Measurements from ENCODE around the gene COBLL1.
"Not testable (repeated sequence)": the region's sequence is repeated elsewhere in the genome, so short reads cannot be mapped to it uniquely, and the experiment has no call there.

Gene COBLL1

GRCh38 chr2:164710837-164711765, 130.5 kb downstream of the COBLL1 start:
- Histone ChIP-seq H2AFZ (ENCODE audit: low read depth, low read length) (no peak overlapping the region), H3K9ac (ENCODE audit: low read length) (no peak overlapping the region), H4K20me1 (ENCODE audit: insufficient read depth, low read length) (no peaks in the 10 kb centered on the region), H3K4me2 (ENCODE audit: low read length) (0 out of 2 replicates have a peak overlapping the region, but pooled peaks have one; percentile 8), H3K79me2 (ENCODE audit: low read length) (no peaks in the 10 kb centered on the region), H3K9me3 (ENCODE audit: insufficient read depth, low read length) (no peaks in the 10 kb centered on the region), H3K4me3 (ENCODE audit: low read length) (no peak overlapping the region), H3K4me1 (ENCODE audit: low read length) (peaks cover 13% of the 10 kb centered on the region), H3K27ac (ENCODE audit: low read length) (peak overlapping the region; percentile 13; the same call in 1 of the 2 replicates), H3K27me3 (ENCODE audit: low read depth, low read length) (no peaks in the 10 kb centered on the region), H3K36me3 (replicated peaks; ENCODE audit: low read depth, low read length) (peaks cover 33% of the 10 kb centered on the region)
- TF ChIP-seq EZH2phosphoT487 (IDR thresholded peaks at IDR 0.05; ENCODE audit: low read depth) (no peak), CTCF (IDR thresholded peaks at IDR 0.05; ENCODE audit: low read depth, low read length) (no peak)

DNA sequence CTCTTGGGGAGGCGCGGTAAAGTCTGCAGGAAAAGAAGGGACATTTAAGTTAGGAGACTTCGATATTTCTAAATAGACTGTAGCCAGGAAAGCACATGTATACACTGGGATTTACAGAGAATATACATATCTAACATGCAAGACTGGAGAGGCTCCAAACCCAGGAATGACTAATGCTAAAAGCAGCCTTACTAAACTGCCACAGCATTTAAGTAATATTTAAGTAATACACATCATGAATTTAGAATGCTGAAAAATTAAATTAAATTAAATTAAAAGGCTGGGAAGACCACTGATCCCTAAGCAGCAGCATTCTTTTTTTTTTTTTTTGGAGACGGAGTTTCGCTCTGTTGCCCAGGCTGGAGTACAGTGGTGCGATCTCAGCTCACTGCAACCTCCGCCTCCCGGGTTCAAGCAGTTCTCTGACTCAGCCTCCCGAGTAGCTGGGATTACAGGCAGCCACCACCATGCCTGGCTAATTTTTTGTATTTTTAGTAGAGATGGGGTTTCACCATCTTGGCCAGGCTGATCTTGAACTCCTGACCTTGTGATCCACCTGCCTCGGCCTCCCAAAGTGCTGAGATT, 131.3 kb downstream of the COBLL1 start:
- H4K20me1 ChIP-seq (ENCODE audit: insufficient read depth, low read length); H3K27me3 ChIP-seq (ENCODE audit: low read depth, low read length); H3K27ac ChIP-seq (ENCODE audit: low read length); H3K79me2 ChIP-seq (ENCODE audit: low read length); H3K9me3 ChIP-seq (ENCODE audit: insufficient read depth, low read length); H2AFZ ChIP-seq (ENCODE audit: low read depth, low read length); H3K4me2 ChIP-seq (ENCODE audit: low read length); H3K4me3 ChIP-seq (ENCODE audit: low read length); H3K9ac ChIP-seq (ENCODE audit: low read length): not testable (repeated sequence)
- peaks cover 13% of the 10 kb centered on the region for H3K4me1 ChIP-seq (ENCODE audit: low read length)
- H3K36me3 ChIP-seq (replicated peaks; ENCODE audit: low read depth, low read length), result peaks cover 30% of the 10 kb centered on the region

DNA sequence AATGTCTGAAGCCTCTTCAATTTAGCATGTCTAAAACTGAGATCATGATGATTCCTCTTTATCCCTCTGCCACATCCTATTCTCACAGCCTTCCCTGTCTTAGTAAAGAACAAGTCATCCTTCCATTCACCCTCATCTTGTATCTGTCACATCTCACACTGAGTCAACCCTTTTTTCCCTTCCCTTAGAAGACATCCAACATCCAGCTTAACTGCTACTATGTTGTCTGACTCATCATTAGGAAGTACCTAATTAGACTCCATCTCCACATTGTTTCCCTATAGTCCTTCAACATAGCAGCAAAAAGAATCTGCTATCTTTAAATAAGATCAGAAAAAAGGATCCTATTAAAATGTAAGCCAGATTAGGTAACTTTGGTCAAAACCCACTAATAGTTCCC, 135.1 kb downstream of the COBLL1 start:
- H3K4me2 ChIP-seq (ENCODE audit: low read length), result no peak overlapping the region
- TF ChIP-seq CTCF (IDR thresholded peaks at IDR 0.05; ENCODE audit: low read depth, low read length) (no peak), EZH2phosphoT487 (IDR thresholded peaks at IDR 0.05; ENCODE audit: low read depth) (no peak)
- no peaks in the 10 kb centered on the region for H3K9me3 ChIP-seq (ENCODE audit: insufficient read depth, low read length)
- H3K27me3 ChIP-seq (ENCODE audit: low read depth, low read length), result no peaks in the 10 kb centered on the region
- no peak overlapping the region for H3K9ac ChIP-seq (ENCODE audit: low read length)
- H2AFZ ChIP-seq (ENCODE audit: low read depth, low read length), result no peak overlapping the region
- no peak overlapping the region for H3K27ac ChIP-seq (ENCODE audit: low read length)
- H3K4me3 ChIP-seq (ENCODE audit: low read length), result no peak overlapping the region
- H3K79me2 ChIP-seq (ENCODE audit: low read length), result no peaks in the 10 kb centered on the region
- peaks cover 6% of the 10 kb centered on the region for H3K4me1 ChIP-seq (ENCODE audit: low read length)
- H4K20me1 ChIP-seq (ENCODE audit: insufficient read depth, low read length), result 0 out of 2 replicates have a peak, but pooled peaks cover 8% of the 10 kb centered on the region
- H3K36me3 ChIP-seq (replicated peaks; ENCODE audit: low read depth, low read length), result peaks cover 39% of the 10 kb centered on the region

DNA sequence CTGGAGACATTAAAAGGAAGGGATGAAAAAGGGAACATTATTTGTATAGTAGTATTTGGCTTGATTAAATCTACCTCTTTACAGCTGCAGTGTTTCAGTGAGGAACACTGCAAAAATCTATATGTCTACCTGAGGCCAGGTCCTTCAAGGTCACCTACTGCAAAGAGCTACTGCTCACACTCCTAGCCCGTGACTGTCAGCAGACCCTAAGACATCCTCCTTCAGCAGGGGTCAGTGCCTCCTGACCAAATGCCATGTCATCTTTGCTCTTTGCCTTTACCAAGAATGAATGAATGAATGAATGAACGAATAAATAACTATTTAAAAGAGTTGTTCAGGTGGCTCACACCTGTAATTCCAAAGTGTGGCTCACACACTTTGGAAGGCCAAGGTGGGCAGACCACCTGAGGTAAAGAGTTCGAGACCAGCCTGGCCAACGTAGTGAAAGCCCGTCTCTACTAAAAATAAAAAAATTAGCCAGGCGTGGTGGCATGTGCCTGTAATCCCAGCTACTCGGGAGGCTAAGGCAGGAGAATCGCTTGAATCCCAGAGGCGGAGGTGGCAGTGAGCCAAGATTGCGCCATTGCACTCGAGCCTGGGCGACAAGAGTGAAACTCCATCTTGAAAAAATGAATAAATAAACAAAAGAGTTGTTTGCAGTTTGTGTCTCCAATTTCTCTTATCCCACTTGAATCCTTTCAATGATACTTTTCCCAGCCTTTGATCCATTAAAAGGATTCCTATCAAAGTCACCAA, 136.0 kb downstream of the COBLL1 start:
- 0 out of 2 replicates have a peak, but pooled peaks cover 8% of the 10 kb centered on the region for H4K20me1 ChIP-seq (ENCODE audit: insufficient read depth, low read length)
- no peak overlapping the region for H3K4me3 ChIP-seq (ENCODE audit: low read length)
- H3K27ac ChIP-seq (ENCODE audit: low read length), result no peak overlapping the region
- peaks cover 35% of the 10 kb centered on the region for H3K36me3 ChIP-seq (replicated peaks; ENCODE audit: low read depth, low read length)
- H3K4me1 ChIP-seq (ENCODE audit: low read length), result no peaks in the 10 kb centered on the region
- H2AFZ ChIP-seq (ENCODE audit: low read depth, low read length), result no peak overlapping the region
- no peaks in the 10 kb centered on the region for H3K9me3 ChIP-seq (ENCODE audit: insufficient read depth, low read length)
- no peaks in the 10 kb centered on the region for H3K27me3 ChIP-seq (ENCODE audit: low read depth, low read length)
- no peaks in the 10 kb centered on the region for H3K79me2 ChIP-seq (ENCODE audit: low read length)
- H3K4me2 ChIP-seq (ENCODE audit: low read length), result no peak overlapping the region
- no peak for TF ChIP-seq EZH2phosphoT487 (IDR thresholded peaks at IDR 0.05; ENCODE audit: low read depth)
- no peak for TF ChIP-seq CTCF (IDR thresholded peaks at IDR 0.05; ENCODE audit: low read depth, low read length)
- H3K9ac ChIP-seq (ENCODE audit: low read length), result no peak overlapping the region
